Esophagus muscularis mucosa (tissue), 4 donors: ENCODE measurements around the gene DOK7. TPM values are rescaled to one million over a fixed set of nuclear protein-coding genes. Genes with fewer than 3 reads are reported as not detected.

Source experiments
- DNase-seq: peaks from one replicate; pipeline ENCODE4 v3.0.0-alpha.2; 2017; ENCODE audit errors: extremely low spot score
- H3K27ac ChIP-seq, 4 donors: fragments of 200-600 bp; sonication (generic); replicated peaks in 1 of 4; 1 replicate in 3 of 4; 2 replicates in 1 of 4; pipeline ENCODE4 v1.5.1; 2016 to 2019; ENCODE audit warnings: mild to moderate bottlenecking in 1 of 4
- H3K27me3 ChIP-seq, 4 donors: fragments of 200-600 bp; sonication (generic); one replicate each; pipeline versions ENCODE4 v1.5.1 to v1.6.0; 2016 to 2019
- H3K36me3 ChIP-seq, 4 donors: fragments of 200-600 bp; sonication (generic); one replicate each; pipeline ENCODE4 v1.5.1; 2016 to 2019
- H3K4me1 ChIP-seq, 4 donors: fragments of 200-600 bp; sonication (generic); one replicate each; pipeline ENCODE4 v1.5.1; 2016 to 2019
- H3K4me3 ChIP-seq, 4 donors: fragments of 200-600 bp; sonication (generic); 1 replicate in 2 of 4; 2 replicates in 2 of 4; pipeline ENCODE4 v1.5.1; 2016 to 2019; ENCODE audit warnings: mild to moderate bottlenecking in 4 of 4, moderate library complexity in 1 of 4
- H3K9me3 ChIP-seq, 4 donors: fragments of 200-600 bp; sonication (generic); 1 replicate in 3 of 4; 2 replicates in 1 of 4; pipeline ENCODE4 v1.5.1; 2016 to 2019
- EP300 ChIP-seq: sonication (generic); formaldehyde crosslinking; IDR thresholded peaks from one replicate; pipeline ENCODE4 v1.6.1; 2017; ENCODE audit warnings: antibody characterized with exemption
- POLR2A ChIP-seq: fragments of 450-650 bp; IDR thresholded peaks from one replicate; pipeline ENCODE4 v1.6.1; 2017; ENCODE audit warnings: antibody characterized with exemption, moderate library complexity, mild to moderate bottlenecking, low read depth
- POLR2AphosphoS5 ChIP-seq, 2 donors: sonication (generic); formaldehyde crosslinking; IDR thresholded peaks; one replicate each; pipeline ENCODE4 v1.6.1; 2017; ENCODE audit warnings: antibody characterized with exemption in 2 of 2
- WGBS: methylation state at CpG from one replicate; pipeline ENCODE4 v1.1.5; 2018; 5-methylcytosine and 5-hydroxymethylcytosine counted together
- intact Hi-C: fragments of 100-400 bp; cut with DNase I; formaldehyde crosslinking; loops from one replicate; pipeline ENCODE4 v1.15.1; 2023
- total RNA-seq, 4 donors: library from RNA; depleted of rRNA; stranded (reverse); fragments of >200 nt; gene quantifications; one replicate each; pipeline versions ENCODE4 v1.1.0 to v1.2.1, GENCODE V29; 2016
- TF ChIP-seq, protein P1 (sequence below), 3 experiments: fragments of 200-600 bp in 2 of 3; fragments of 450-650 bp in 1 of 3; sonication (generic) in 2 of 3; IDR thresholded peaks; one replicate each; pipeline ENCODE4 v1.5.1; 2017 to 2019; ENCODE audit warnings: antibody characterized with exemption in 3 of 3, mild to moderate bottlenecking in 2 of 3, moderate library complexity in 1 of 3

DOK7 gene
- total RNA-seq, 4 donors from 2014 or later, result 0.50 to 1.7 (median 1.4) TPM

DNA sequence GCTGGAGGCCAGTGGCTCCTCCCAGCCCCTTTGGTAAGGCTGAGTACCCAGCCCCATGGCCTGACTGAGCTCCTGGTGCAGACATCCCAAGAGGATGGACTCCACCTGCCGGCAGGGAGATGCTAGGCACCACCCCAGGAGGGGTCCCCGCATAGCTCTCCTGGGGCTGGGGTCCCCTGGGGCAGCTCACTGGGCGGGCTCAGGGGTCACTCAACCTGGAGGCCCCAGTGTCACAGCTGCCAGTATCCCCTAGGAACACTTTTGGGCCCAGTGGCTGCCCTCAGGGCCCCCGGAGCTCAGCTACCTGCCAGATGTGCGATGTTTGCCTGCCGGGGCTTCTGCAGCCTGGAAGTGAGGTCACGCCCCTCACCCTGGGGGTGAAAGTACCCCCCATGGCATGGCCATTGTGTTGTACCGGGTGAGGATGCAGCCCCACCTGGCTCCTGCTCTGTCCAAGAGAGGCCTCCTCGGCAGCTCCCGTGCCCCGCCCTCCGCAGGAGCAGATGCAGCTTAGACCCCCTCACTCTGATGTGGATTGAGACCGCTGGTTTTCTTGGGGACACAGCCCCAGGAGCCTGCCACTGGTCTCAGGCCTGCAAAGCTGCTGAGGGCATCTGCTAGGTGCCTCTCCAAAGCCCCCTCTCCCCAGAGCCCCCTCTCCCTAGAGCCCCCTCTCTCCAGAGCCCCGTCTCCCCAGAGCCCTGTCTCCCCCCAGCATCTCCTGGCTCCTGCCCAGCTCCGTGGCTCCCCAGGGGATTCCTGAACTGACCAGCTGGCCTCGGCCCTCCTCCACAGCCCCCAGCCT lies 28.0 kb upstream of the DOK7 start:
- DNase-seq, result no peak
- WGBS, result 74% methylated on average over 6 of the region's 16 CpGs
- no peaks in the 10 kb centered on the region for H3K9me3 ChIP-seq
- peaks cover 5 to 37% (median 24%) of the 10 kb centered on the region in 4 donors for H3K36me3 ChIP-seq
- peaks cover 0 to 8% (median 4%) of the 10 kb centered on the region in 4 donors for H3K4me1 ChIP-seq
- intact Hi-C loops, result no loop called here
- no peaks in the 10 kb centered on the region for H3K27me3 ChIP-seq
- no peak overlapping the region for H3K27ac ChIP-seq
- no peak overlapping the region for H3K4me3 ChIP-seq
- no peak for TF ChIP-seq POLR2A
- no peak for TF ChIP-seq EP300
- no peak for TF ChIP-seq POLR2AphosphoS5 (IDR thresholded peaks at IDR 0.05)
- TF ChIP-seq, protein P1, sequence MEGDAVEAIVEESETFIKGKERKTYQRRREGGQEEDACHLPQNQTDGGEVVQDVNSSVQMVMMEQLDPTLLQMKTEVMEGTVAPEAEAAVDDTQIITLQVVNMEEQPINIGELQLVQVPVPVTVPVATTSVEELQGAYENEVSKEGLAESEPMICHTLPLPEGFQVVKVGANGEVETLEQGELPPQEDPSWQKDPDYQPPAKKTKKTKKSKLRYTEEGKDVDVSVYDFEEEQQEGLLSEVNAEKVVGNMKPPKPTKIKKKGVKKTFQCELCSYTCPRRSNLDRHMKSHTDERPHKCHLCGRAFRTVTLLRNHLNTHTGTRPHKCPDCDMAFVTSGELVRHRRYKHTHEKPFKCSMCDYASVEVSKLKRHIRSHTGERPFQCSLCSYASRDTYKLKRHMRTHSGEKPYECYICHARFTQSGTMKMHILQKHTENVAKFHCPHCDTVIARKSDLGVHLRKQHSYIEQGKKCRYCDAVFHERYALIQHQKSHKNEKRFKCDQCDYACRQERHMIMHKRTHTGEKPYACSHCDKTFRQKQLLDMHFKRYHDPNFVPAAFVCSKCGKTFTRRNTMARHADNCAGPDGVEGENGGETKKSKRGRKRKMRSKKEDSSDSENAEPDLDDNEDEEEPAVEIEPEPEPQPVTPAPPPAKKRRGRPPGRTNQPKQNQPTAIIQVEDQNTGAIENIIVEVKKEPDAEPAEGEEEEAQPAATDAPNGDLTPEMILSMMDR (IDR thresholded peaks at IDR 0.05), result no peak

DNA sequence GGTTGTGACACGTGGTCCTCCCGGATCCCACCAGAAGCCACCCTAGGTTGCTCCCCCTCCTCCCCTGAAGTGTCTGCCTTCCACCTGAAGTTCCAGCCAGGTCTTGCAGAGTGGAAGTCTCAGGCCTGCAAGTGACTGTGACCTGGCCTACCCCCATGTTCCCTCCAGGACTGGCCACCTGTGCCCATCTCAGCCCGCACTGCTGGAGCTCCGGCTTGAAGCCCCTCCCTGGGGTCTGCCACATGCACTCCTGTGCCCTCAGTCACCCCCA lies 27.5 kb upstream of the DOK7 start:
- Histone ChIP-seq H3K36me3 (peaks cover 2 to 32% (median 19%) of the 10 kb centered on the region in 4 donors), H3K4me1 (peaks cover 0 to 8% (median 4%) of the 10 kb centered on the region in 4 donors), H3K27me3 (no peaks in the 10 kb centered on the region), H3K27ac (no peak overlapping the region), H3K9me3 (no peaks in the 10 kb centered on the region), H3K4me3 (no peak overlapping the region)
- intact Hi-C loops, result no loop called here
- 96% methylated on average over 3 of the region's 4 CpGs for WGBS
- DNase-seq, result no peak
- TF ChIP-seq, protein P1 (IDR thresholded peaks at IDR 0.05), result no peak
- TF ChIP-seq POLR2A (no peak), EP300 (no peak), POLR2AphosphoS5 (IDR thresholded peaks at IDR 0.05) (no peak)

DNA sequence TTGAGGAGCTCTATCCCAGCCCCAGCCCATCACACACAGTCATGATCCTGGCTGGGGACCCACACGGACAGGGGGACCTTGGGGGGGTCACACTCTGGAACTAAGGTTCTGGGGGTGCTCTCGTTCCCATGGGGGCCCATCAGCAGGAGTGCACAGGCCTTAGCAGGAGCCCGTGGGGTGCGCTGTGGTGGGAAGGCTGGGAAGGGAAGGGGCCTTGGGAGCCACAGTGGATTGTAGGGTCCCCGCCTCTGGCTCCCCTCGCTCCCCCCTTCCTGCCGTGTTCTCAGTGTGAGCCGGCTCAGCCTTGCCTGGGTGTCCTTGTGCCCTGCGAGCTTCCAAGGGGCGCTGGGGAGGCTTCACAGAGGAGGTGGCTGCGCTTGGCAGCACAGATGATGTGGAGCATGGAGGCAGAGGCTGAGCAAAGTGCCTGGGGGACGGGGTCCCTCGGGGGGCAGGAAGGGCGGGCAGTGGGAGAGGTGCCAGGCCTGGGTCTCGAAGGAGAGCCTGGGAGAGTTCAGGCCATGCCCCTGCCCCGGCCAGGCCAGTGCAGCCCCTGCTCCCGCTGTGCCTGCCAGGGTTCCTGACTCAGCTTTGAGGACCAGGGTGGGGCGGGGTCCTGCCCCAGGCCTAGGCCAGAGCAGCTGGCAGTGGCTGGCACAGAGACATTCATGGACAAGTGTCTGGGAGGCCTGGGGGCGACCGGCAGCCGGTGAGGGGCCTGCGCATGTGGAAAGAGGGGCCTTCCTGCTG lies 26.9 kb upstream of the DOK7 start:
- H3K9me3 ChIP-seq, result no peaks in the 10 kb centered on the region
- TF ChIP-seq, protein P1 (IDR thresholded peaks at IDR 0.05), result no peak
- TF ChIP-seq EP300 (no peak), POLR2AphosphoS5 (IDR thresholded peaks at IDR 0.05) (no peak), POLR2A (no peak)
- no peak for DNase-seq
- H3K36me3 ChIP-seq, result peaks cover 0 to 26% (median 13%) of the 10 kb centered on the region in 4 donors
- H3K27me3 ChIP-seq, result no peaks in the 10 kb centered on the region
- H3K27ac ChIP-seq, result no peak overlapping the region
- no peak overlapping the region for H3K4me3 ChIP-seq
- WGBS, result 88% methylated on average over 9 of the region's 22 CpGs
- intact Hi-C loops, result no loop called here
- H3K4me1 ChIP-seq, result peaks cover 0 to 8% (median 4%) of the 10 kb centered on the region in 4 donors

DNA sequence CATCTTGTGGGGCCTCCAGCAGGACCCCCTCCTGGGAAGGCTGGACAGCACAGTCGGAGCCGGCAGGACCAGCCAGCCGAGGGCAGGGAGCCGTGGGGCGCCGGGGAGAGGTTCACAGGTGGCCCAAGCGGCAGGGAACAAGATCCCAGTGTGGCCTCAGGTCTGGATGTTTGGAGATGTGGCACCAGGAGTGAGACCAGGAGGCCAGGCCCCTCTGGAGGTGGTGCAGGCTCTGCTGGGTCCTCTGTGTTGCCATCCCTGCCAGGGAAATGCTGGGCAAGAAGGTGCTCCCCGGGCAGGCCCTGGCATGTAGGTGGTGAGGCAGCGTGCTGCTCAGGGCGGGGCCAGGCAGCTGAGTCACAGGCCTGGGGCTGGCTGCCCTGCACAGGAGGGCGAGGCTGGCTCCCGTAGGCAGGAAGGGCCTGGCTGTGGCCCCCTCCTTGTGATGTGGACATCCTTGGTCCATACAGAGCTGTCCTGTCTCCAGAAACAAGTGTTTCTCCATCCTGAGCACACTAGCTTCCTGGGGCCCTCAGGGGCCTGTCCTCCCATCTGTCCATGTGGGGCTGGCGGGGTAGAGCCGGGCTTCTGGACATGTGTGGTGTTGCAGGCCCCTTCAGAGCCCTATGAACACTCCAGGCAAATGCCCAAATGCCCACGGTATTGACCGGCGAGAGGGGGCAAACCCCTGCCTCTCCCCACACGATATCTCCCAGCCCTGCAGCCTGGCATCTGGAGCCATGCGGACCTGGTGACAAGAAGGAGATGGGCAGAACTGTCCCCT lies 26.1 kb upstream of the DOK7 start:
- no peak for DNase-seq
- no peaks in the 10 kb centered on the region for H3K9me3 ChIP-seq
- intact Hi-C loops, result no loop called here
- WGBS, result 83% methylated on average over 12 of the region's 19 CpGs
- peaks cover 0 to 8% (median 4%) of the 10 kb centered on the region in 4 donors for H3K4me1 ChIP-seq
- H3K36me3 ChIP-seq, result peaks cover 0 to 18% (median 7%) of the 10 kb centered on the region in 4 donors
- TF ChIP-seq POLR2AphosphoS5 (IDR thresholded peaks at IDR 0.05), result no peak
- TF ChIP-seq, protein P1 (IDR thresholded peaks at IDR 0.05), result no peak
- TF ChIP-seq POLR2A, result no peak
- no peak for TF ChIP-seq EP300
- H3K27me3 ChIP-seq, result peaks cover 0 to 3% (median 0%) of the 10 kb centered on the region in 4 donors
- H3K27ac ChIP-seq, result no peak overlapping the region
- H3K4me3 ChIP-seq, result no peak overlapping the region
